Spinal cord (tissue), 10 donors: Measurements from ENCODE around the gene PLAAT5. TPM values are rescaled to one million over a fixed set of nuclear protein-coding genes. Genes with fewer than 3 reads are reported as not detected.
"Not testable (repeated sequence)": the region's sequence is repeated elsewhere in the genome, so short reads cannot be mapped to it uniquely, and the experiment has no call there.

Source experiments
- DNase-seq, 6 donors: peaks; one replicate each; pipeline versions ENCODE4 v3.0.0 to v3.0.0-alpha.2; 2013 to 2015; ENCODE audit warnings: low spot score in 6 of 6, low read depth in 4 of 6
- H3K27ac ChIP-seq: one replicate; pipeline ENCODE4 v1.5.1; 2013; ENCODE audit warnings: low read depth, low read length, control low read depth
- H3K27me3 ChIP-seq: one replicate; pipeline ENCODE4 v1.6.1; 2013; ENCODE audit warnings: low read length; ENCODE audit not compliant: control insufficient read depth, insufficient read depth
- H3K36me3 ChIP-seq: one replicate; pipeline ENCODE4 v1.6.1; 2013; ENCODE audit warnings: low read length; ENCODE audit not compliant: control insufficient read depth, insufficient read depth
- H3K4me1 ChIP-seq: one replicate; pipeline ENCODE4 v1.6.1; 2013; ENCODE audit warnings: low read length; ENCODE audit not compliant: control insufficient read depth, insufficient read depth
- H3K4me3 ChIP-seq: one replicate; pipeline ENCODE4 v1.5.1; 2013; ENCODE audit warnings: low read depth, low read length, control low read depth
- H3K9me3 ChIP-seq: one replicate; pipeline ENCODE4 v1.6.1; 2013; ENCODE audit warnings: low read length; ENCODE audit not compliant: control insufficient read depth, insufficient read depth
- WGBS: methylation state at CpG from one replicate; pipeline ENCODE4 v1.1.5; 2013; ENCODE audit warnings: missing lambda C conversion rate; ENCODE audit not compliant: insufficient coverage; 5-methylcytosine and 5-hydroxymethylcytosine counted together
- polyA plus RNA-seq, 2 donors: library from polyadenylated mRNA; unstranded; fragments of 120-200 nt; gene quantifications; one replicate each; pipeline ENCODE4 v1.2.1, GENCODE V29; 2013; ENCODE audit not compliant: insufficient read length in 2 of 2
- total RNA-seq, 2 donors: library from RNA; depleted of rRNA in 1 of 2; stranded (reverse); fragments of 120-200 nt in 1 of 2; fragments of >200 nt in 1 of 2; gene quantifications; one replicate each; pipeline versions ENCODE4 v1.2.3 to v1.2.4, GENCODE V29; 2013 to 2014
- donor health status: healthy.

The PLAAT5 gene
- total and polyA plus RNA-seq, 4 donors = 4.4 to 7.0 (median 5.0) TPM

DNA sequence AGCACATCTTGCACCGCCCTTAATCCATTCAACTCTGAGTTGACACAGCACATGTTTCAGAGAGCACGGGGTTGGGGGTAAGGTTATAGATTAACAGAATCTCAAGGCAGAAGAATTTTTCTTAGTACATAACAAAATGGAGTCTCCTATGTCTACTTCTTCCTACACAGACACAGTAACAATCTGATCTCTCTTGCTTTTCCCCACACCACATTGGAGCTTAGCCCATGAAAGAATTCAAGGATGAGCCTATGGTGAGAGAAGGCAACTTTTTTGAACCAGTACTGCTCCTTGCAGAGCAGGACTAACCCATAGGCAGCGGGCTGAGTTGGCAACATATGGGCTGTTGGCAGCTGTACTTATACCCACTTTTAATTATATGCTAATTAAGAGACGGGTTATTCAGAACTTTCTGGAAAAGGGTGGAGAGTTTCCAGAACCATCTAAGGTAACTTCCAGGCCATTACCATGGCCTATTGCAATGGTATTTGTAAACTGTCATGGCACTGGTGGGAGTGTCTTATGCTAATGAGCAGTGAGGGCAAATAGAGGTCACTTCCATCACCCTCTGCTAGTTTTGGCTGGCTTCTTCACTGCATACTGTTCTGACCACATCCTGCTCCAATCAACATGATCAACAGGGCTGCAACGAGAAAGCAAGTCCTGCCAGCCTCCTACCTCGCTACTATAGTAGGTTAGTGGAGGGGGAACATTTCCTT lies 40.3 kb upstream of the PLAAT5 start:
- H3K27ac ChIP-seq, H3K9me3 ChIP-seq, H3K27me3 ChIP-seq, H3K36me3 ChIP-seq, H3K4me1 ChIP-seq, DNase-seq, H3K4me3 ChIP-seq: not testable (repeated sequence)
- no CpG with 5 or more reads among the region's 6 CpGs for WGBS

DNA sequence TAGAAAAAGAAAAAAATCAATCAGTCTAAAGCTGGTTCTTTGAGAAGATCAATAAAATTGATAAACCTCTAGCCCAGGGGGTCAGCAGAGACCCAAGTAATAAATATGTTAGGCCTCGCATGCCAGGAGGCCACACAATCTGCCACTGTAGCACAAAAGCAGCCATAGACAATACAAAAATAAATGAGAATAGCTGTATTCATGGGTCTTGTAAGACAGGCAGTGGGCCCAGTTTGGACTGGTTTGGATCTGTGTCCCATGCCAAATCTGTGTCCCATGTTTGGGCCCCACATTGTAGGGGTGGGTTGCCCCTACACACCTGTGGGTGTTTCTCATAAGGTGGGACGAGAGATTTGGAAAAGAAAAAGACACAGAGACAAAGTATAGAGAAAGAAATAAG lies 39.1 kb upstream of the PLAAT5 start:
- Histone ChIP-seq H3K27ac (no peak overlapping the region), H3K27me3 (no peaks in the 10 kb centered on the region), H3K4me3 (no peak overlapping the region), H3K4me1 (no peaks in the 10 kb centered on the region), H3K36me3 (no peaks in the 10 kb centered on the region), H3K9me3 (no peaks in the 10 kb centered on the region)
- no CpG with 5 or more reads among the region's 2 CpGs for WGBS
- DNase-seq = no peak

DNA sequence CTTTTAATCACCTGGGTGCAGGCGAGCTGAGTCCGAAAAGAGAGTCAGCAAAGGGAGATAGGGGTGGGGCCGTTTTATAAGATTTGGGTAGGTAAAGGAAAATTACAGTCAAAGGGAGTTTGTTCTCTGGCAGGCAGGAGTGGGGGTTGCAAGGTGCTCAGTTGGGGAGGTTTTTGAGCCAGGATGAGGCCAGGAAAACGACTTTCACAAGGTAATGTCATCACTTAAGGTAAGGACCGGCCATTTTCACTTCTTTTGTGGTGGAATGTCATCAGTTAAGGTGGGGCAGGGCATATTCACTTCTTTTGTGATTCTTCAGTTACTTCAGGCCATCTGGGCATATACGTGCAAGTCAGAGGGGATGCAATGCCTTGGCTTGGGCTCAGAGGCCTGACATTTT lies 38.4 kb upstream of the PLAAT5 start:
- 40% methylated on average over 5 of the region's 6 CpGs for WGBS
- H3K36me3 ChIP-seq, H3K27ac ChIP-seq, H3K4me1 ChIP-seq, H3K9me3 ChIP-seq, H3K4me3 ChIP-seq, H3K27me3 ChIP-seq, DNase-seq: not testable (repeated sequence)

DNA sequence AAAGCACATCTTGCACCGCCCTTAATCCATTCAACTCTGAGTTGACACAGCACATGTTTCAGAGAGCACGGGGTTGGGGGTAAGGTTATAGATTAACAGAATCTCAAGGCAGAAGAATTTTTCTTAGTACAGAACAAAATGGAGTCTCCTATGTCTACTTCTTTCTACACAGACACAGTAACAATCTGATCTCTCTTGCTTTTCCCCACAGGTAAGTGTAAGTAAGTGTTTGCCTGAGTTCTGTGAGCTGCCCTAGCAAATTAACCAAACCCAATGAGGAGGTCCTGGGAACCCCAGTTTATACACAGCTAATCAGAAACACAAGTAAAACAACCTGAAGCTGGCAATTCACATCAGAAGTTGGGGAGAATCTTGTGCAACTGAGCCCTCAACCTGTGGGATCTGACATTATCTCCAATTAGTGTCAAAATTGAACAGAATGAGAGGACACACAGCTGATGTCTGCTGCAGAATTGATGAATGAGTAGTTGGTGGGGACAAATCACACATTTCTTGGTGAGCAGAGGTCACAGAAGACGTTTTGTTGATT lies 37.8 kb upstream of the PLAAT5 start:
- H3K27ac ChIP-seq, H3K4me1 ChIP-seq, DNase-seq, H3K4me3 ChIP-seq, H3K9me3 ChIP-seq, H3K27me3 ChIP-seq, H3K36me3 ChIP-seq: not testable (repeated sequence)
- WGBS = 69% methylated on average over 1 of the region's 3 CpGs

DNA sequence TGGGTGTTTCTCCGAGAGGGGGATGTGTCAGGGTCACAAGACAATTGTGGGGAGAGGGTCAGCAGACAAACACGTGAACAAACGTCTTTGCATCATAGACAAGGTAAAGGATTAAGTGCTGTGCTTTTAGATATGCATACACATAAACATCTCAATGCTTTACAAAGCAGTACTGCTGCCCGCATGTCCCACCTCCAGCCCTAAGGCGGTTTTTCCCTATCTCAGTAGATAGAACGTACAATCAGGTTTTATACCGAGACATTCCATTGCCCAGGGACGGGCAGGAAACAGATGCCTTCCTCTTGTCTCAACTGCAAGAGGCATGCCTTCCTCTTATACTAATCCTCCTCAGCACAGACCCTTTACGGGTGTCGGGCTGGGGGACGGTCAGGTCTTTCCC lies 37.2 kb upstream of the PLAAT5 start:
- not testable (repeated sequence) for H3K9me3 ChIP-seq, H3K27me3 ChIP-seq, DNase-seq, H3K4me3 ChIP-seq, H3K36me3 ChIP-seq, H3K27ac ChIP-seq, H3K4me1 ChIP-seq
- WGBS = no CpG with 5 or more reads among the region's 11 CpGs

DNA sequence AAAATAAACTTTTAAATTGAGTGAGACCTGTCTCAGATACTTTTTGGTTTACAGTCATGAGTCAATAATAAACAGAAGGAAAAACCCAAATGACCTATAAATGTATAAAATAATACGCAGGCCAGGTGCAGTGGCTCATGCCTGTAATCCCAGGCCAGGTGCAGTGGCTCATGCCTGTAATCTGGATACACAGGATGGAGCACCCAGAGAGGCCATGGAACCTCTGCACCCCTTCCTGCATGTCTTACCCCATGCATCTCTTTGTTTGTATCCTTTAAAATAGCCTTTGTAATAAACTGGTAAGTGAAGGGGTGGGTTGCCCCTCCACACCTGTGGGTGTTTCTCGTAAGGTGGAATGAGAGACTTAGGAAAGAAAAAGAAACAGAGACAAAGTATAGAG lies 36.7 kb upstream of the PLAAT5 start:
- H3K36me3 ChIP-seq = no peaks in the 10 kb centered on the region
- no peaks in the 10 kb centered on the region for H3K27me3 ChIP-seq
- H3K27ac ChIP-seq = no peak overlapping the region
- WGBS = 70% methylated on average over 1 of the region's 2 CpGs
- no peaks in the 10 kb centered on the region for H3K9me3 ChIP-seq
- H3K4me1 ChIP-seq = no peaks in the 10 kb centered on the region
- no peak for DNase-seq
- no peak overlapping the region for H3K4me3 ChIP-seq

DNA sequence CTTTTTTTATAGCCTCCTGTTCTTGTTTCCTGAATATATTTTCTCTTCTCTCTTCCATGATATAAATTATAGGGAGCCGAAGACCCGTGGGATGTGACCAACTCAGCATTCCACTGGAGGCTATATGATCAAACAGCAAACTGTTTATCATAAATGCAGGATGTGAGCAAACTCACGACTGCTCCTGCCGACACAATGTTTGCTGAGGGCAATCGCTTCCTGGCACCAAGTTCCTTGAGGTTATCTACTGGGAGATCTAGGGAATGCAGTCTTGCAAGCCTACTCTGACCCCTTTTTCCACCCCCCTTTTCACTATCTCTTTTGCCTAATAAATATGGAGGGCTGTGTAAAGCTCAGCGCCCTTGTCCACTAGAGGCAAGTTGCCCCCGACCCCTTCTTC lies 32.2 kb upstream of the PLAAT5 start:
- Histone ChIP-seq H3K9me3 (no peaks in the 10 kb centered on the region), H3K4me1 (no peaks in the 10 kb centered on the region), H3K27me3 (no peaks in the 10 kb centered on the region), H3K27ac (no peak overlapping the region), H3K36me3 (no peaks in the 10 kb centered on the region), H3K4me3 (no peak overlapping the region)
- whole genome bisulfite sequencing = no CpG with 5 or more reads among the region's 7 CpGs
- no peak for DNase-seq

DNA sequence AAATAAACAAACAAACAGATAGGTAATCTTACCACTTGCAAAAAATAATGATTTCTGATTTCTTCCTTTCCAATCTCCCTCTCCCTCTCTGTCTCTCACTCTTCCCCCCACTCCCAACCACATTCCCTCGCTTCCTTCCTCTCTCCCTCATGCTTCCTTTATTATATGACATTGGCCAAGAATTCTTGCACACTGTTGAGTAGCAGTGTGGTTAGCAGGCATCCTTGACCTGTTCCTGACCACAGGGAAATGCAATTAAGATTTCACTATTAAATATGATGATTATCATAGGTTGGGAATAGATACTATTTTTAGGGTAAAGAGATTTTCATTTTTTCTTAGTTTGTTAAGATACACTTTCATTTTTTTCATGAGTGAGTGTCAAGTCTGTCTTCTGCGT lies 30.9 kb upstream of the PLAAT5 start:
- no peak for DNase-seq
- H3K27me3 ChIP-seq = no peaks in the 10 kb centered on the region
- H3K36me3 ChIP-seq = no peaks in the 10 kb centered on the region
- H3K27ac ChIP-seq = no peak overlapping the region
- WGBS = no CpG with 5 or more reads among the region's 2 CpGs
- no peaks in the 10 kb centered on the region for H3K4me1 ChIP-seq
- H3K4me3 ChIP-seq = no peak overlapping the region
- H3K9me3 ChIP-seq = no peaks in the 10 kb centered on the region

DNA sequence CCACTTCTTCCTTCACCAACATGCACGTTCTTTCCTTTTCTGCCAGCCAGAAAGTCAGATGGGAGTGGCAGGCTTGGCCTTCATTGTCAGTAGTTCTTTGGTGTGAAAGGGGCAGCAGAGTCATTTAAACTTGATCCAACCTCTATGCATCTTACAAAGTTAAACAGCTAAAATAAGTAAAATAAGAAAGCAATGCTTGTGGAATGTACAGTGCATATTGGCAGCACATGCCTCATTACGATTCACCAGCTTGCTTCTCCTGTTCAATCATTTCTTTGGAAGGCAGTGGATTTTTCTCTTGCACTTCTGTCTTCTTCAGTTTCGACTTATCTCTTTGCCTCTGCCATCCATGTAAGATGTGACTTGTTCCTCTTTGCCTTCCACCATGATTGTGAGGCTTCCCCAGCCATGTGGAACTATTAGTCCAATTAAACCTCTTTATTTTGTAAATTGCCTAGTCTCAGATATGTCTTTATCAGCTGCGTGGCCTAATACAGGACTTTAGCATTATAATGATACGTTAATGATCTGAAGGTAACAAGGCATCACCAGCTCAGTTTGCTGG lies 29.7 kb upstream of the PLAAT5 start:
- DNase-seq = no peak
- no peaks in the 10 kb centered on the region for H3K9me3 ChIP-seq
- H3K4me1 ChIP-seq = no peaks in the 10 kb centered on the region
- WGBS = 100% methylated on average over 1 of the region's 5 CpGs
- no peak overlapping the region for H3K4me3 ChIP-seq
- no peaks in the 10 kb centered on the region for H3K27me3 ChIP-seq
- no peaks in the 10 kb centered on the region for H3K36me3 ChIP-seq
- H3K27ac ChIP-seq = no peak overlapping the region

DNA sequence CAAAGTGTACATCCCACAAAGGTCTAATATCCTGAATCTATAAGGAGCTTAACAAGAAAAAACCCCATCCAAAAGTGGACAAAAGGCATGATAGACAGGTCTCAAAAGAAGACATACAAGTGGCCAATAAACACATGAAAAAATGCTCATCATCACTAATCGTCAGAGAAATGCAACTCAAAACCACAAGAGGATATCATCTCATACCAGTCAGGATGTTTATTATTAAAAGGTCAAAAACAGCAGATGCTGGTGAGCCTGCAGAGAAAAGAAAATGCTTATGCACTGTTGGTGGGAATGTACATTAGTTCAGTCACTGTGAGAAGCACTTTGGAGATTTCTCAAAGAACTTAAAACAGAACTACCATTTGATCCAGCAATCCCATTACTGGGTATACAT lies 27.6 kb upstream of the PLAAT5 start:
- no CpG with 5 or more reads among the region's 1 CpG for WGBS
- DNase-seq = peak in 1 of 6 donors; percentile 33

More for the DNA sequence above, 27.6 kb upstream of the PLAAT5 start:
- Histone ChIP-seq H3K27me3 (no peaks in the 10 kb centered on the region), H3K4me1 (no peaks in the 10 kb centered on the region), H3K36me3 (no peaks in the 10 kb centered on the region), H3K4me3 (no peak overlapping the region), H3K9me3 (no peaks in the 10 kb centered on the region), H3K27ac (peak overlapping the region; percentile 16)
